Stimulated activated CD8-positive, alpha-beta memory T cell treated with anti-CD3 and anti-CD28 coated beads, Interleukin-15, amount 100 ng/mL, for 24 hours (primary cell): ENCODE data around the gene FABP7.

Experiments used
- DNase-seq: peaks from one replicate; pipeline ENCODE4 v3.0.0-alpha.2; 2020; ENCODE audit warnings: low read depth

Gene FABP7

DNA sequence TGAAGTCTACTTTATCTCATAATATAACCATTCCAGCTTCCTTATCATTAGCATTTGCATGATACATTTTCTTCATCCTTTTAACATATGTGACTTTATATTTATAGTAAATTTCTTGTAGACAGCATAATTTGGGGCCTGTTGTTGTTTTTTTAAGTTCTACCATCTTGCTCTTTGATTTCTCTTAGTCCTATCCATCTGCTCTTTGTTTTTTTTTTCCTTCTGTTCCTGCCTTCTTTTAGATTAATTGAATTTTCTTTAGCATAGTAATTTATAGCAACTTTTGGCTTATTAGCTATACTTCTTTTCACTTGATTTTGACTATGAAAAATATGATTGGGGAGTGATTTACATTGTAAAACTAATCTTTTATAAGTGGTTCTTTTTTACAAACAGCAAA is 19.2 kb upstream of the FABP7 start:
- DNase-seq: no peak

- no peak for DNase-seq
These were observed 13.3 kb upstream of the FABP7 start for GRCh38 chr6:122766256-122766655.

DNA sequence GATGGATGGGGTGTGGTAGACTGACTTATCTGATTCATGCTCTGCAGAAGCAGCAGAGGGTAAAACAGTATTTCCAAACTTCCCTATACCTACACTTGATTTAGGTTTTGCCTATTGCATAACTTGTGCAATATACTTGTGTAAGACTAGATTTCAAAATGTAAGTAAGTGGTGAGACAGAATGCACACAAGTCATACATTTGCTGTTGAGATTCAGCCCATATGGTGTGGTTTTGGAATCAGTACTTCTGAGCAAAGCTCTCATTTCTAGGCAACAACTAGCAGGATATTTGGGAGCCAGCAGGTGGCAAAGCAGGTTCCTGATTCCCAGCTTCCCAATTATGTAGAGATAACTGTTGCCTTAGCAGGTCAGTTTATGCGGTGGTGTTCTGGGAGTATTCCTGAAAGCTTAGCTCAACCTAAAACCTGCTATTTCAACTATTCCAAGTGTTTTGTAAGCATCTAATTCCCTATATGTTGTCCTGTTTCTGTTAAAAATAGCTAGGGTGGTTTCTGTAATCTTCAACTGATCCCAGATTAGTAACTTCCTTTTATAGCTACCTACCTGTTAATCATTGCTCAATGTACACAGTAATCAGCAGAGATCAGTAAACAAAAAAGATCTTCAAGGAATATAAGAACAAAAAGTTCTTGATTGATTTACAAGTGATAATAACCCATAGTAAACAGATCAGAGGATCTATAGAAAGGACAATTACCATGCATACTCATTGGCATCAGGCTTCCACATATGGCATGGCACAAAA is 8.5 kb upstream of the FABP7 start:
- DNase-seq: no peak

GRCh38 chr6:122772724-122773415 is 6.6 kb upstream of the FABP7 start:
- no peak for DNase-seq

DNA sequence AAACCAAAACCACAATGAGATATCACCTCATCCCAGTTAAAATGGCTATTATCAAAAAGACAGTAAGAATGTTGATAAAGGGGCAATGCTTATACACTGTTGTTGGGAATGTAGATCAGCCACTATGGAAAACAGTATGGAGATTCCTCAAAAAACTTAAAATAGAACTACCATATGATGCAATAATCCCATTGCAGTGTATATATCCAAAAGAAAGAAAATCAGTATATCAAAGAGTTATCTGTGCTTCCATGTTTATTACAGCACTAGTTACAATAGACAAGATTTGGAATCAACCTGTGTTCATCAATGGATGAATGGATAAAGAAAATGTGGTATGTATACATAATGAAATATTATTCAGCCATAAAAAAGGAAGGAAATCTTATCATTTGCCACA is 3.5 kb upstream of the FABP7 start:
- DNase-seq: no peak

DNA sequence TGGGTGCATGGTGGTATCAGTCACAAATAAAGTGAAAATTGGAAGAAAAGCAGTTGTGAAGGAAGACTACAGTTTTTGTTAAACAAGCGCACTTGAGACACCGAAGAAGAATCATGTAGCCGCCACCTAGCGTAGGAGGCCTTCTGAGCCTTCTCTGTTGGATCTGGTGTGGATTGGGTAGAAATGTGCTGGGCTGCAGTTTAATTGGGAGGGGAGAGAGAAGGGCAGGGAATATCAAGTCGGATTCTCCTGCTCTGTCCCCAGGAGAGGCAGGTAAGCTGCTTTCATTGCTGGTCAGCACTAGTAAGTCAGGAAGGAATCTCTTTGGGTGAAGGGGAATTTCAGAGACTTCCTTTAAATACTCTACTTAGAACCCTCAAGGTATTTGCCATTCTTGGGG is 1.2 kb upstream of the FABP7 start:
- no peak for DNase-seq

GRCh38 chr6:122778985-122779661 is 393 bp upstream of the FABP7 start:
- DNase-seq: no peak

DNA sequence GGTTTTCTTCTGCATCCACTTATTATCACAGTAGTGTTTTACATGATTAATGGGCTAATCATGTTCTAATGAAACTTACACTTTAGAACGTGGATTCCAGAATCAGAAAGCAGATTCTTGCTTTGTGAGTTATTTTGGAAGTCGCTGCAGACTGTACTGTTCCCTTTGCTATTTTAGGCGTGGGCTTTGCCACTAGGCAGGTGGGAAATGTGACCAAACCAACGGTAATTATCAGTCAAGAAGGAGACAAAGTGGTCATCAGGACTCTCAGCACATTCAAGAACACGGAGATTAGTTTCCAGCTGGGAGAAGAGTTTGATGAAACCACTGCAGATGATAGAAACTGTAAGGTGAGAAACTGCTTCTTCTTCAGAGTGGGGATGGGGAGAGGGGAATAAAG is 598 bp downstream of the FABP7 start:
- no peak for DNase-seq

DNA sequence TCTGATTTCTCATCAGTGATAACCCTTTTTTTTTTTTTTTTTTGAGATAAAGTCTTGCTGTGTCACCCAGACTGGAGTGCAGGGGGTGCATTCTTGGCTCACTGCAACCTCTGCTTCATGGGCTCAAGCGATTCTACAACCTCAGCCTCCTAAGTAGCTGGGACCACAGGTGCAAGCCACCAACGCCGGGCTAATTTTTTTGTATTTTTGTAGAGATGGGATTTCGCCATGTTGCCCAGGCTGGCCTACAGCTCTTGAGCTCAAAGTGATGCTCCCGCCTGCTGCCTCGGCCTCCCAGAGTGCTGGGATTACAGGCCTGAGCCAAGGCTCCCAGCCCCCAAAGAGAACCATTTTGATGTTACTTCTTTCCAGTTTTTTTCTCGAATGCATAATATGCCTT is 2.2 kb downstream of the FABP7 start:
- no peak for DNase-seq

- DNase-seq: no peak
These were observed 3.9 kb downstream of the FABP7 start for GRCh38 chr6:122783401-122783800.

GRCh38 chr6:122785891-122786290 is 6.4 kb downstream of the FABP7 start:
- no peak for DNase-seq

DNA sequence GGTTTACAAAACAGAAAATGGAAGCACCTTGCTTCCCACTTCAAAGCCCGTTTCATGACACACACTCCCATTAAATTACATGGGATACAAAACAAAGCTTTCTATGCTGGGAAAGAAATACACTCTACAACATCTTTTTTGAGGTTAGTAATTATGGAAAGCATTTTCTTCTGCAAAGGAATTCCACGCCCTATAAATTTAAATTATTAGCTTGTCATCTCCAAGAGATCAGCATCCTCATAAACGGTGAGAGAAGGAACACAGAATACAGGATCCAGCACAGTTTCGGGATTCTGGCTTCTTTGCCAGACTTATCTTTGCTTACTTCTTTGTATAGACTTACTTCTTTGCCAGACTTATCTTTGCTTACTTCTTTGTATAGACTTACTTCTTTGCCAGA is 8.2 kb downstream of the FABP7 start:
- DNase-seq: no peak

DNA sequence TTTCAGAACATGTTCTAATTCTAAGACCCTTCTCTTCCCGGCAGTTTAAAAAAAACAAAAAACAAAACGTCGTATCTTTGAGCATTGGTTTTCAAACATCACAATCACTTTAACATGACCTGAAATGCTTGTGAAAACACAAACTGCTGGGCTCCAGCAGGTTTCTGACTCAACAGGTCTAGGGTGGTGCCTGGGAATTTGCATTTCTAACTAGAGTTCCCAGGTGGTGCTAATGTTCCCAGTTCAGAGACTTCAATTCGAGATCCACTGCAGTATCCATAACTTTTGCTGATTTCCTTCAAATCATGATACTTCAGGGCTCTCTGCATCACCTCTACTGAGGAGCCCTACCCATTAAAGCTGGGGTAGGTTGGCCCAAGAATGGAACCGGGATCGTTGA is 8.7 kb downstream of the FABP7 start:
- DNase-seq: no peak

DNA sequence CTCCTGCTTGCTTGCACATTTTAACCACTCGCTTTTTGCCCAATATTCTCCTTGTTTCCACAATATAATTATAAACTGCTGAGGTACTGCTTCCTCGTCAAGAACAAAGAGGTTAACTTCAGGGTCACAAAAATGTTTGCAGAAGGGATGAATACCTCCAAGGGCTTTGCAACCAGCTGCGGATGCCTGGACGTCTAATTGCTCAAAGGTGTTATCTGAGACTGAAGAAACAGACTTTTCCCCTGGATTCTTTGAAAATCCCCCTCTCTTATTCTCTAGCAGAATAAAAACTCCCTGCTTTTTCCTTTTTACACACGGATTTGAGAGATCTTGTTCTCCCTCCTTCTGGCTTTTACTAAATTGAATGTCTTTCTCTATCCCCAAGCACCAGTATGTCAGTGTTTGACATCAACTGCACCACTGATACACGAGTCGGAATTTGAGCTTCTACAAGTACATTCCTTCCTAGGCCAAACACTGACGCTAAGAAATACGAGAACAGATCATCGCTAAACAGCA is 9.2 kb downstream of the FABP7 start:
- DNase-seq: no peak

DNA sequence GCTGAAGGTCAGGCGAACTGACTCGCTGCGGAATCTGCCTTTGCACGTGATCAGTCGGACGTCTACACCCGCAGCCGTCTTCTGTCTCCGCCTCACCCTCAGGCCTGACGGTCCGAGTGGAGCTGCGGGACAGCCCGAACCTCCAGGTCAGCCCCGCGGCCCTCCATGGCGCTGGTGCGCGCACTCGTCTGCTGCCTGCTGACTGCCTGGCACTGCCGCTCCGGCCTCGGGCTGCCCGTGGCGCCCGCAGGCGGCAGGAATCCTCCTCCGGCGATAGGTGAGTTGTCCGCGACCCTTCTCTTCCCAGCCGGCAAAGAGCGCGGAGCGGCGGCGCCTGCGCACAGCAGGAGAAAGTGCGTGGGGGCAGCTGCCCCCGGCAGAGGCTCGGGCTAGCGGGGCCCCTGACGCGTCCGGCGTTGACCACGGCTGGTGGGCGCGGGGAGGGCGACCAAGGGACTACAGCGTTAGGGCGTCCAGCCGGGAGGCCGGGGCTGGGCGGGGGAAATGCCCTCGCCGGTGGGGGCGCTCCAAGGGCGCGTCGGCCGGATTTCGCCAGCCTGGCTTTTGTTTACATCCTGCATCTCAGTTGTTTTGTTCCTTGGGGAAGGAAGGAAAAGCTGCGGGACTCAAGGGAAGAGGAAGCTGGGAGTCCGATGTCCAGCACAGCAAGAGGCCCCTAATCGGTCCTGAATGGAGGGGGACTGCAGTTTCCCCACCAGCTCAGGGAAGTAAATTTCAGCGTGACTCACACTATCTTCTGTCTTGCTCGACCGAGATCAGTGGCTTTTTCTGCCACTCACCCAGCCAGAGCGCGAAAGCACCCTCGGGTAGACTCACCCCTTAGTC is 9.9 kb downstream of the FABP7 start, which contains the start of gene SMPDL3A:
SMPDL3A (plus strand) TSS at position 77 of the 846 bp plus-strand sequence; CDS start at position 166, 89 bp downstream.
- DNase-seq: no peak

DNA sequence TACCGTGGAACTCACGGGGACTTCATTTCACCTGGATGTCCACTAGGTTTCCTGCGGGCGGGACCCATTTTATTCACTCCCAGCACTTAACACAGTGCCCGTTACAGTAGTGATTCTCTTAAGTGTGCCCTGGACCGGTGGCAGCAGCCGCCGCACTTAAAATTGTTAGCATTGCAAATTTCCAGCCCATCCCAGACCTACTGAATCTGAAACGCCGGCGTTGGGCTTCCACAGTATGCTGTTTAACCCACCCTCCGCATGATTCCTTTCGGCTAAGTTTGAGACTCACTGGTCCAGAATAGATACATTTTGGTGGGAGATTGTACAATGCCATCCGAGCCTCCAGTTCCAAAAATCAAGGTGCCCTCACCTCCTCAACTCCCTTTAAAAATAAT is 10.5 kb downstream of the FABP7 start:
- DNase-seq: no peak

GRCh38 chr6:122790423-122791309 is 11.2 kb downstream of the FABP7 start:
- no peak for DNase-seq

DNA sequence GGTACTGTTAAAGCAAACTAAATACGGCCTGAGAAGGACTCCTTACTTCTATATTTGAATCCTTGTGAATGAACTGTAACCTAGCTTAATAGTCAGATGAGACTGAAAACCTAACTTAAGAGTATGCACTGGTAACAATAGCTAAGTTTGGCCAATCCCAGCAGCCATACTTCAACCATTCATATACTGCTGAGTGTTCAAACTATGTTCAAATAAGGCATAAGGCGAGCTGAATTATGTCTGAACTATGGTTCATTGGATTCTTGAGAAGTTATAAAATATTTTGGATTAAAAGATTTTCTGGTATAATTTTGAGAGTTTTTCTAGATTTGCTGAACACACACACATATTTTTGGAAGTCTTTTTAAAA is 11.8 kb downstream of the FABP7 start:
- DNase-seq: no peak

GRCh38 chr6:122792766-122793165 is 13.2 kb downstream of the FABP7 start:
- DNase-seq: no peak

DNA sequence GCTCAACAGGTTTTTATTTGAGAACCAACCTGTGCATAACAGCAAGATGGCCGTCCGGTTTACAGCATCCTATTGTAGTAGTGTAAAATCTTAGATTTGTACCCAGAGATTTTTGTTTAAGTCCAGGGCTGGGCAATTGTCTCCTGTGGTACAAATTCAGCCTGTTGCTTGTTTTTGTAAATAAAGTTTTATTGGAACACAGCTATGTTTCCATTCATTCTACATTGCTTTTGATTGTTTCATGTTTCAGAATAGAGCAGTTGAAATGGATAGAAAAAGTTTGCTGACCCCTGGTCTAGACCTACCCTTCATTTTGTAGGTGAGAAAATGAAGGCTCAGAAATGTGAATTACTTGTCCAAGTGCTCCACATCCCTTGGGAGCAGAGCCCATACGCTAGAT is 18.0 kb downstream of the FABP7 start:
- DNase-seq: no peak

DNA sequence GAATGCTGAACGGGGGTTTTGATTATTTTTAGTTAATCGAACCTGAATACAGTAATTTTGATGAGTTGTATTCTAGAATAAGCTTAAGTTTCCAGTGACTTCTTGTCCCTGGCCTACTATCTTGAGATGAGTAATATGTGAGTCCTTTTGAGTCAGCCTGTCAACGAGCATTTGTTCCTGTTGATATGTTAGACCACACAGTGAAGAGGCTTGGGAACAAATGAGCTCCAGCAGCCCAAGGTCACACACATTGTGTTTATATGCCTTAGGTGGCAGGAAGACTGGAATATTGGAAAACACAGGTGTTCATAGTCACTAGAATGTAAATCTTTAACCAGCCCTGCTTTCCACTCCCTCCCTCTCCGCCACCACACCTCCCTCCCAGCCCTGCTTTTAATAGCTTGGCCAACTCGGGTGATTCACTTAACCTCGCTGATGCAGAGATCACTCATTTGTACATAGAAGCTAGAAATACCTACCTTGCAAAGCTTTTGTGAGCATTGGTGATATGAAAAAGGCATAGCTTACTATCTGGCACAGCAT is 18.7 kb downstream of the FABP7 start:
- no peak for DNase-seq
